ENCODE measurements around the gene LCOR.
A peak's percentile ranks its signal among the peaks of the same experiment; 100 is the strongest.
"Not testable (repeated sequence)": the region's sequence is repeated elsewhere in the genome, so short reads cannot be mapped to it uniquely, and the experiment has no call there.

The LCOR gene

DNA sequence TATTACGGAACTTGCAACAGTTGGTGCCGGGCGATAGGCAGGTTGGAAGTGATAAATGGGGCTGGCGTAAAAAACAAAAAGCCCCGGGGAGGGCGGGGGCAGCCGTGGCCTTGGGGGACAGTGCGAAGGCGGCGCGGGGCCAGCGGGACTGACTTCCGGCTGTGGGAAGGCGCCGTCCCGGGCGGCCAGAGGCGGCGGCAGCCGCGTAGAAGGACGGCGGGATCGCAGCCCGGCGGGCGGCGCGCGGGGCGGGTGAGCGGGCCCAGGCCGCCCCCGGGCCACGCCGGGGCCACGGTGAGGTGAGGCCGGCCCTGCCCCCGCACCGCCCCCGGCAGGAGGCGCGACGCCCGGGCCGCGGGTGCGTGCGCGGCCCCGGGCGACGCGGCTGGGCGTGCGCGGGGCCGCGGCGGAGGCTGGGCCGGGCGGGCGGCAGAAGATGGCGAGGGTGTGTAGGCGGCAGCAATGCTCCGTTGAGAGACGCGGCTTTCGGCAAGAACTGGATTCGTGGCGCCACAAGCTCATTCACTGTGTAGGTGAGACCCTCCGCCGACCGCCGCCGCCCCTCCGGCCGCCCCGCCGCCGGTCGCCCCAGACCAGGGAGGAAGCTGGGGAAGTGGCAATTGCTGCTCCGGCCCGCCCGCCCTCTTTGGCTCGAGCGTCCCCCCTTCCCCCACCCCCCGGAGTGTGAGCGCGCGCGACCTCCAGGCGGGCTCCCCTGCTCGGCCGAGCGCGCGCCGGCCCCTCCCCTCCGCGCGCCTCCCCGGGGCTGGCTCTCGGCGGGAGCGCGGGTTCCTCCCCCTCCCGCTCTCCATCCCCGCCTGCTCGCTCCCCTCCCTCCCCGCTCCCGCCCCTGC, at the start of gene LCOR:
Gene LCOR (plus strand): TSS at position 432 of the 854 bp plus-strand sequence. CDS start 116,760 bp downstream, outside the sequence.
- peak; percentile 62 for DNase-seq

DNA sequence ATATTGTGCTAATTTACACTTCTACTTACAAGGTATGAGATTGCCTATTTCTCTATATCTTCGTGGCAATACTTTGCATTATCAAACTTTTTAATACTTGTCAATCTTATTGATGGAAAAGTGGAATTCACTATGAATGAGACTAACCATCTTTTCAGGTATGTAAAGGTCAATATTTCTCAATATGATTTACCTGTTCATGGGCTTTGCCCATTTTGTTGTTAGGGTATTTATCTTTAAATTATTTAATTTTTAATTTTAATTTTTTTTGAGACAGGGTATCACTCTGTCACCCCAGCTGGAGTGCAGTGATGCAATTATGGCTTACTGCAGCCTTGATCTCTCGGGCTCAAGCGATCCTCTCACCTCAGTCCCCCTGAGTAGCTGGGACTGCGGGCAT, 47.8 kb upstream of the LCOR start:
- no peak for DNase-seq

DNA sequence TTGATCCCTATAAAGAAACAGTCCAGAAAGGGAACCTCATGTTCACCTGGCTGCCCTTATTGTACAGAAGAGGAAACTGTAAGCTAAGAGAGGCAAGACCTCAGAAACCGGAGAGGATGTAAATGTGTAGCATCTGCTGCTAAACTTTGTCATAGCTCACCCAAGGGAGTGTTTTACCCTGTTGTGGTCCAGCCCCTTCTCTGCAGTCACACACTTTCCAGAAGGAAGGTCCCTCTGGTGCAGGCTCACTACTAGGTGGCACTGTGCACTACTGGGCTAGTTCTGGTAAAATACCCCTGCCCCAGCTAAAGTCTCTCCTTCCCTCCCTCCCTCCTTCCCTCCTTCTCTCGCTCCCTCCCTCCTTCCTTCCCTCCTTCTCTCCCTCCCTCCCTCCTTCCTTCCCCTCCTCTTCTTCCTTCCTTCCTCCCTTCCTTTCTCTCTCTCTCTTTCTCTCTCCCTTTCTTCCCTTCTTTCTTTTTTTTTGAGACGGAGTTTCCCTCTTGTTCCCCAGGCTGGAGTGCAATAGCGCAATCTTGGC, 42.5 kb upstream of the LCOR start:
- no peak for DNase-seq

DNA sequence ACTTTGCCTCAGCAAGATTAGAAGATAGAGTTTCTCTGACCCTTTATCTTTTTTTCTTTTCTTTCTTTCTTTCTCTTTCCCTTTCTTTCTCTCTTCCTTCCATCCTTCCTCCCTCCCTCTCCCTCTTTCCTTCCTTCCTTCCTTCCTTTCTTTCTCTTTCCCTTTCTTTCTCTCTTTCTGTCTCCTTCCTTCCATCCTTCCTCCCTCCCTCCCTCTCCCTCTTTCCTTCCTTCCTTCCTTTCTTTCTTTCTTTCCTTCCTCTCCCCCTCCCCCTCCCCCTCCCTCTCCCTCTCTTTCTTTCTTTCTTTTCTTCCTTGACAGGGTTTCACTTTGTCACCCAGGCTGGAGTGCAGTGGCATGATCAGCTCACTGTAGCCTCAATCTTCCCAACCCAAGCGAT, 40.2 kb upstream of the LCOR start:
- DNase-seq, result no peak

DNA sequence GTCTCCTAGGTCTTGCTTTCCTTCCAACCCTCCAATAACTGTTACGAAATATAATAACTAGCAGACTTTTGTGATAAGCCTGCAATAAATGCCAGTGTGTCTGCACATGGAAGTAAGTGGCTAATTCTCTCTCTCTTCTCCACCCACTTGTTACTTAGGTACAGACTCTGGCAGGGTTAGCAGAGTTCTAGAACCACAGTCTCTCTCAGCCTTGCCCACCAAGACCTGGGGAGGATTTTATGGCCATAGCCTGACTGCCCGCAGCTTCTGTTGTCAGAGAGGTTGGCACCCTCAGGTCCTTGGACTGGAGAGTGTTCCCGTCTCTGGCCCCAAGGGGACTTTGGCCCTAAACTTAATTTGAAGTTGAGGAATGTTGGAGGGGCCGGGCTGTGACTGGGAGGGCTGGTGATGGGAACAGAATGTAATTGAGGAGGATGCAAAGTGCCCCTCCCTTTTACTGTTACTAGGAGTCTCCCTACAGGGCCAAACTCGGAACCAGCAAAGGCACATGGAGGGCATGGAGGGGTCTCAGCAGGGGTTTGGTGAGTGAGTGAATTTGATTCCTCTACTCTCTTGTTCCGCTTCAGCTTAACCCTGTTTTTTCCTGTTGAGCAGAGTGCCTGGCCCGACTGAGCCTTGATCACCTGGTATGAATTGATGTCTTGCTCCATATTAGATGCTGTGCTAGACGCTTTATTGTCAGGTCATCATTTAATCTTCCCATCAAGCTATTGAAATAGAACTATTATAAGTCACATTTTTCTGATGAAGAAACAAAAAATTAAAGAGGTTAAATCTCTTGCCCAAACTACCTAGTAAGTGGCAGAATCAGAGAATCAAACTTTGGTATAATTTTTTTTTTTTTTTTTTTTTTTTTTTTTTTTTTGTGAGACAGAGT, 37.0 kb upstream of the LCOR start:
- no peak for DNase-seq

DNA sequence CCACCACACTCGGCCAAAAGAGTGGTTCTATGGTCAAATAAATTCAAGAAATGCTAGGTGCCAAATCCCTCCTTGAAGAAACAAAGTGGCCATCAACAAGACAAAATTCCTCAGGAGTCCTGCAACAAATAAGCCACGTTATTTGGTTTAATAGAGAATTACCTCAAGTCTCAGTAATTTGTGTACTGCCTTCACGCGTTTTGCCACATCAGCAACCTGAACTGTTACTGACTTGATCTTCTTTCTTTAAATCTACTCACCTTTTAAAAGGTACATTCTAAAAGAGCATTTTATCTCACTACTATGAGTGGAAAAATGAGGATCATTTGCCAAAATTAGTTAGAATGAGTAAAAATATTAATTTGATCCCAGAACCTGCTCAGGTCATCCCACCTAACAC, 34.6 kb upstream of the LCOR start:
- no peak for DNase-seq

DNA sequence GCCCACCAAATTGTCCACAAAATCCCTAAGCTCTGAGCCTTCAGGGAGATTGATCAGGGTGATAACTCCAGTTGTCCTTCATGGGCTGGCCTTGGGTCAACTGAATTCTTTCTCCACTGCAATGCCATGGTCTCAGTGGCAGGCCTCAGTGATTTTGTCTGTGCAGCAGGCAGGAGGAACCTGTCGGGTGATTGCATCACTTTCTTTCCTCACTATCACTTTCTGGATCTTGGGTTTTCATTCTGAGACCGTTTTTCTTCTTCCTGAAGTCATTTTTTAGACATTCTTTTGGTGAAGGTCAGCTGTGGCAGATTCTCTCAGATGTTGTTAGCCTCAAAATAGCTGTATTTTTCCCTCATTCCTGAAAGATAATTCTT, 28.8 kb upstream of the LCOR start:
- no peak for DNase-seq

DNA sequence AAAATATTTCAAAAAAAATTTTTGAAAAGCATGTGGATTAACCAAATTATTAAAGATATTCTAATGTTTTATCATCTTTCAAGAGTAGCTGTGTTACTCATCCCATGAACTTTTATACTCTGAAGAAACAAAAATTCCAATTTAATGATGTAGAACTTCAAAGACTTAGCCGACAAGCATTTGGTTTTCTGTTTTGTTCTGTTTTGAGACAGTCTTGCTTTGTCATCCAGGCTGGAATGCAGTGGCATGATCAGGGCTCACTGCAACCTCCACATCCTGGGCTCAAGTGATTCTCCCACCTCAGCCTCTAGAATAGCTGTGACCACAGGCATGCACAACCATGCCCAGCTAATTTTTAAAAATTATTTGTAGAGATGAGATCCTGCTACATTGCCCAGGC, 17.8 kb upstream of the LCOR start:
- DNase-seq, result no peak

DNA sequence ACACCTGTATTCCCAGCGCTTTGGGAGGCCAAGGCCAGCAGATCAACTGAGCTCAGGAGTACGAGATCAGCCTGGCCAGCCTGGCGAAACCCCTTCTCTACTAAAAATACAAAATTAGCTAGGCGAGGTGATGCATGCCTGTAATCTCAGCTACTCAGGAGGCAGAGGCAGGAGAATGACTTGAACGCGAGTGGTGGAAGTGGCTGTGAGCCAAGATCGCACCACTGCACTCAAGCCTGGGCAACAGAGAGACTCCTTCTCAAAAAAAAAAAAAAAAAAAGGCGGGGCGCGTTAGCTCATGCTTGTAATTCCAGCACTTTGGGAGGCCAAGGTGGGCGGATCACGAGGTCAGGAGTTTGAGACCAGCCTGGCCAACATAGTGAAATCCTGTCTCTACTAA, 13.1 kb upstream of the LCOR start:
- not testable (repeated sequence) for DNase-seq

DNA sequence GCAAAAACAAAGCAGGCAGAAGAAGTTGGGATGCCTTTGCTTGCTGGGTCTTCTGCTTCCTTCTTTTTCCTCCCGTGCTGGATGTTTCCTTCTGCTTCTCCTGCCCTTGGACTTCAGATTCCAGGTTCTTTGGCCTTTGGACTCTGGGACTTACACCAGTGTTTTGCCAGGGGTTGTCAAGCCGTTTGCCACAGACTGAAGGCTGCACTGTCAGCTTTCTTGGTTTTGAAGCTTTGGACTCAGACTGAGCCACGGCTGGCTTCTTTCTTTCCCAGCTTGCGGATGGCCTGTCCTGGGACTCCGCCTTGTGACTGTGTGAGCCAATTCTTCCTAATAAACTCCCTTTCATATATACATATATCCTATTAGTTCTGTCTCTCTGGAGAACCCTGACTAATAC, 11.3 kb upstream of the LCOR start:
- no peak for DNase-seq

DNA sequence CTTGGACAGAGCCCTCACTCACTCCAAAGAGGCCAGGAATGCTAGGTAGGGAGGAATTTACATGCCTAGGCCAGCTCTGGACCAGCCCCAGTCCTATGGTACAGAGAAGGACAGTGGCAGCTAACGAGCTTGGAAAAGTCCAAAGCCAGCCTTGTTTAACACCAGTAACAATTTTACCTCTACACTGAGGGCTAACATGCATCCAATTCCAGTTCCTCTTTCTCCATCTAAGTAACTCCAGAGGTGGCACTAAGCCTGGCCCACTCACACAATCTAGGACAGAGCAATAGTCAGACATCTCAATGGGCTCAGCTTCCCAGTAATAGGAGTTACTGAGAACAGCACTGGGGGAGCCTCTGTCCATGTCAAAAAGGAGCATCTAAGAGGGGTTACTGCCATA, 5.7 kb upstream of the LCOR start:
- DNase-seq, result no peak

DNA sequence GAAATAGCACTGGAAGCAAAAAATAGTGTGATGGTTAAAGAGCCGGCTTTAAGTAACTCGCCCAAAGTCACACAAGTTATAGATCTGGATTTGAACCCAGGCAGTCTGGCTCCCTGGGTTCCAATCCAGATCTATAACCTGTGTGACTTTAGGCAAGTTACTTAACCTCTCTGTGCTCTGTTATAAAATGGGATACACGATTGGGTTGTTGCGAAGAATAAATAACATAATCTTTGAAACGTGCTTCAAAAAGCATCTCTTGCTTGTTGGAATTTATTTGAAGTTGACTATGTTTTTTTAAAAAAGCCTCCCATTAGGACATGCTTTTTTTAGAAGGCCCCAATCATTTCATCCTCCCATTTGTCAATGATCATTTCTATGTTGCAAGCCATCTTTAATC, 3.5 kb upstream of the LCOR start:
- DNase-seq, result no peak

DNA sequence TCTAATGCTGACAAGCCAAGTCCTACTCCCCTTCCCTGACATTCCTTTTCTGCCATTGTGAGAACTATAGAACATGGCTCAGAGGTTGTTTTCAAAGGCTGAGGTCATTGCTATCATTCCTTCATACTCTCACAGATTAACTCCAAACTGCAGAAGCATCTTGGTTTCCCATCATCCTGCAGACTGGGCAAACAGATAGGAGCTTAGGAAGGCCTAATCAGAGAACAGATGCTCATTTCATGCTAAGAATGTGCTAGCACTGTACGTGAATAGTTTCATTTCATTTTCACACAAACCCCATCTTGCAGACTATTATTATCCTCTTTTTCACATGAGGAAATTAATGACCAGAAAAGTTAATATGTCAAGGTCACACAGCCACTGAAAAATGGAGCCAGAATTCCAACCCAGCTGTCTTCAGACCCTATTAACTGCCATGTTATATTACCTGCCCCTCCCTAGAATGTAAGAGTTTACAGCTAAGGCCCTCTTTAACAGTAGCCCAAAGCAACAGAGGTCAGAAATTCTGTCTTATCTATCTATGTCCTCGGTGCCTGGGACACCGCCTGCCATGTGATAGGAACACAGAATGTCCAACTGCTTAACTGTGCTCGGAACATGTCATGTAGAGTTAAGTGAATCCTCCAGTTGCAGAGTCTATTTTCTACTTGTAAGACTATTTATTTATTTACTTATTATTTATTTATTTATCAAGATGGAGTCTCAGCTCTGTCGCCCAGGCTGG, 2.9 kb upstream of the LCOR start:
- no peak for DNase-seq

DNA sequence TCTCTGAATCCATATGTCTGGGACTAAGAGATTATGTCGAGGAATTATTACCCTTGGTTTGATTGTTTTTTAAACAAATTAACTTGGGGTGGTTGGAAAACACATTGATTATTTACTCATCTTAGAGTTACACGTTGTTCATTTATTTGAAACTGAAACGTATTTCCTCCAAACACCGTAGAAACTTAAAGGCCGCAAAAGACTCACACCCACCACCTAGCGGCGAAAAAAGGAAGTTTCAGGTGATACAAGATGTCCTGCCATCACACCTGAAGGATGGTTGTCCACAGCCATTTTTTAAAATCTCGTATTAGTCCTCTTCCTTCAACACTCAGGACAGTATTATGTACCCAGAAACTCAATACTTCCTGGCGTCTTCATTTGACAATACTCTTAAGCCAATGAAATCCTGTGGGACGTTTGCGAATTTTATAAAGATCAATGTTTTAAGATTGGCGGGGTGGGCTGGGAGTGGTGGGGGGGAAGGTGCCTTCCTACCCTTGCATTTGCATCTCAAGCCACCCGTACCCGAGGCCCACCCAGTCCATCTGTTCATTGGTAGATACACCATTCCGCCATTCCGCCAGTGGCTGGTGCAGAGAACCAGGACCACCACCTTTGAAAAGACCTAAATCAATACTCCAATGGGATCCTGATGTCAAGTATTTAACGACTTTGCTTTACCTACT, 1.4 kb upstream of the LCOR start:
- DNase-seq, result peak; percentile 38

DNA sequence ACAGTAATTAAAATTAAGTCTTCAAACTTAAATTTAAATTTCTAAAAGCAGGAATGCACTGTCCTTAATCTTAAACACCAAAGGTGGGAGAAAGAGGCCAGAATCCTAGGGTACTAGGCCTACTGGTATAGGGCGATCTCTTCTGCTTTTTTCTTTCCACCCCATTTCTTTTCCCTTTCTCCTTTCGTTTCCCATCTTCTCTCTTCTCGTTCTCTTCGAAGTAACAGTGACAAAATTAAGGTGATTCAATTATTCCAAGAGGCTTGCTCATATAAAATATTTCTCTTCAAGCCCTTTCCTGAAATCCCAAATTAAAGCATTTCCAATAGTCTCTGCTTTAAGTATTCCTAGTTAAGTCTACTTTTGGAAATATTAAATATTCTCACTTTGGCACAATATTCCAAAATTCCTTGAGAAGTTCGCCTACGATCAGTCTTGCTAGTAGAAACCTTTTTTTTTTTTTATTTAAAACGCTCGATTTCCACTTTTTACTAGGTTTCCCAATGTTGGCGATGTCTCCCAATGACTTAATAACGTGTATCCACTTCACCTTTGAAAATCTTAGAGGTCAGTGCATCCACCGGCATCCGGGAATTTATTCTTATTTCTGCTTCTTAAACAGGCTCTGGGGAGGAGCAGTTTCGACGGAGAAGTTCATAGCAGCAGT, 765 bp upstream of the LCOR start:
- no peak for DNase-seq

DNA sequence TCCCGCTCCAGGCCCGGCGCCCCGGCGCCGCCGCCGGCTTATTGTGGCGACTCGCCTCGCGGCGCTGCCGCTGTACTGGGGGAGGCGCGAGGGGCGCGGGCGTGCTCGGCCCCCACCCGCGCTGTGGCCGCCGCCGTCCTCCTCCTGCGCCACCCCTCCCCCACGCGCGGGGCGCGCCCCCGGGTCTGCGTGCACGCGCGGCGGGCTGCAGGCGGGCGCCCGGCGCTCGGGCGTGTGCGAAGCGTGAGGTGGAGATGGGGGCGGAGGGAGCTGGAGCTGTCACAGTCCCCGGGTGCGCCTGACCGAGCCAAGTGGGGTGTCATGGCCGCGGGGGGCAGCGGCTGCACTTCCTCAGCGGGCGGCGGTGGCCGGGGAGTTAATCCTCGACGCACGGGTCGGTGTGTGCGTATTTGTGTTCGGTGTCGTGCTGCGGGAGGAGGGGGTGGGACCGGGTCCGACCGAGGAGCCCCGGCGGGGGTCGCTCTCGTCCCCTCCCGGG, 672 bp downstream of the LCOR start:
- DNase-seq, result peak; percentile 35

DNA sequence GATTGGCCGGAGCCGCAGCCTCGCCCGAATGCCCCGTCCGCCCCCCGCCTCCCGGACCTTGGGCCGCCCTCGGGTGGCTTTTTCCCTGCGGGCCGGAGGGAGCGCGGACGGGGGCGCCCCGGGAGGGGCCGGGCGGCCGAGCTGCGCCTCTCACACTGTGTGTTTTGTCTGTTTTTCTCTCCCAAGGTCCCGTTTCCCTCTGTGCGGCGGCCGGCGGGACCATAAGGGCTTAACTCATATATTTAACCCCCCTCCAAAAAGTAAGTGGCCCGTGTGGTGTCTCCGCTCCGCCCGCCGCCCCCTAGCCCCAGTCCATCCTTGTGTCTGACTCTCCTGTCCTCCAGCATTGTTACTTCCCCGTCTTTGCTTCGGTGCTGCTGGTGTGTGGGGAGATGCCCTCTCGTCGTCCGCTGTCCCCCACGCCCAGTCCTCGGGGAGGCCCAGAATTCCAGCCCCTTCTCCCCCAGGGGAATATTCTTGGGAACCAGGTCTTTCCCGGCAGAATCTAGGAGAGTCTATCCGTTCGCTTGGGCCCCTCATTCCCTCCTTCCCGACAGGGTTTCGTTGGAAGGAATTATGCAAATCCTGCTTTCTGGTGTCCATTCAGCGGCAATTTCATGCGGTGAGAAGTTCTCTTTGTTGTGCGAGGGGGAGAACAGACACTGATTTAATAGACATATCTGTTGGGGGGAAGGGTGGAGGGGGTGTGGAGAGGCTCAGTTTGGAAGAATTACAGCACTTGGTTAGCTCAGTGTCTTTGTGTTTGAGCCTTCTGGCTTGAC, 1.3 kb downstream of the LCOR start:
- DNase-seq, result no peak

DNA sequence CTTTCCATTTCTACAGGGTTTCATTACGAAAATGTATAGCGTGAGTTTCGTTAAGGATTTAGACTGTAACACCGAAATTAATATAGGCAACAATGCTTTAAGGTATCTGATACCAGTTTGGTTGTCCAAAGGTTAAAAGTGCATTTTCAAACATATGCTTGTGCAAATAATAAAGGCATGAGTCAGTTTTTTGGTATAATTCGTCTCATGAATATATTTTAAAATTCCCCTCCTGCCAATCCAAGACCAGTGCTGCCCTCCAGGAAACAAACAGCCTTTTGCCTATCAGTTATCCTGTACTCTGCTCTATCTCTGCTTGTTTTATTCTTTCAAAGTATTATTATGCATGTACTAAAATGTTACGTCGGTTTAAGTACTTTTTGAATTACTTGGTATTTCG, 2.0 kb downstream of the LCOR start:
- no peak for DNase-seq

DNA sequence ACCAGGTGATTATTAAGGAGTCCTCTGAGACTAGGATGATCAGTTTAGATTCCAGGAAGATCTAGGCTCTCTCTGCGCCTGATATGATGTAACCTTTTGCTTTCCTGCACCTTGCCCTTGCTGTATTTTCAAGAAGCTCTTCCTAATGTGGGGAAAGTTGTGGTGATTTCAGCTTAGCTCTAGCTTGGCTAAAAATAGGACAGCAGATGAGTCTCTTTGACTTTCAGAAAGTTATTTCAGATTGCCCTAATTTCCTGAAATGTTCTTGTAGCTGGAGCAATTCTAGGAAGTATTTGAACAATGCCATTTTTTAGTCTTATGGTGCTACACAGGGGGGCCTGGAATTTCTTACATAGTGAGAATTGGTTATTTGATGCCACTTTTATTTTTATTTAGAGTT, 3.8 kb downstream of the LCOR start:
- DNase-seq, result no peak

DNA sequence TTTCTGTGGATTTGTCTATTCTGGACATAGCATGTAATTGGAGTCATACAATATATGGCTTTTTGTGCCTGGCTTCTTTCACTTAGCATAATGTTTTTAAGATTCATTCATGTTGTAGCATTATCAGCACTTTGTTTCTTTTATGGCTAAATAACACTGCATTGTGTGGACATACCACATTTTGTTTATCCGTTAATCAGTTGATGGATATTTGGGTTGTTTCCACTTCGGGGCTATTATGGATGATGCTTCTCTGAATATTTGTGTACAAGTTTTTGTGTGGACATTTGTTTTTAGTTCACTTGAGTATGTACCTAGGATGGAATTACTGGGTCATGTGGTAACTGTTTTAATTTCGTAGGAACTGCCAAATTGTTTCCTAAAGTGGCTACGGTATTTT, 6.4 kb downstream of the LCOR start:
- DNase-seq, result no peak
